ENCODE measurements around the gene MS4A10.
"Not testable (repeated sequence)": the region's sequence is repeated elsewhere in the genome, so short reads cannot be mapped to it uniquely, and the experiment has no call there.

Gene MS4A10

GRCh38 chr11:60788401-60789125 is 3.4 kb downstream of the MS4A10 start:
- DNase-seq = no peak

DNA sequence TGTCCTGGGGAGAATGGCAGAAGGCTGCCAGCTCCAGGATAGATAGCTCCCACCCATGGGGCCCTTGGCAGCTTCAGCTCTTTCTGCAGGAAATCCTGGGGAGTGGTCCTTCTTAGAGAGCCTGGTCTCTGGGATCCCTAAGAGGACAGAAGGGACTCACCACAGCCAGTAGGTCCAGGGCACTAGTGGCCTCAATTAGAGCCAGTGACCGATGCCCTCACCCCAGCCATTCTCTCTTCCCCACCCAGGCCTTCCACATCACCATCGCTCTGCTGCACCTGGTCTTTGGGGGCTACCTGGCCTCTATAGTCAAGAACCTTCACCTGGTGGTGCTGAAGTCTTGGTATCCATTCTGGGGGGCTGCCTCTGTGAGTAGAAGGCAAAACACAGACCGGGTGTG is 5.6 kb downstream of the MS4A10 start:
- no peak for DNase-seq

GRCh38 chr11:60791153-60791933 is 6.2 kb downstream of the MS4A10 start:
- no peak for DNase-seq

DNA sequence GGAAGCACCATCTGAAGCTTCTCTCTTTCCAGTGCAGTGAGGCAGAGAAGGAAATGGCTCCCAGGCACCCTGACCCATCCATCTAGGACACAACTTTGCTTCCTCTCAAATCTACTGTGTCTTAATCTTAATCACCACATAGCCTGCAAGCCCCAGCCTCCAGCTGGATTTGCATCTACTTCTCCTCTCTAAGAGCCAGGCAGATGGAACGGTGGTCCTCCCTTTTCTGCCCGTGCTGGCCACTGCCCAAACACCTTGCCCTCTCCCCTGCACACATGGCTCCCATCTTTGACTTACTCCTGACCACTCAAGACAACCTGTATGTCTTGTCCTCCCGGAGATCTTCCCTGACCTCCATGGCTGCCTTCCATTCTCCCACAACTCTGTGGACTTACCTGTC is 7.4 kb downstream of the MS4A10 start:
- DNase-seq = no peak

- DNase-seq = no peak
Measured at GRCh38 chr11:60795291-60795690, 10.2 kb downstream of the MS4A10 start.

DNA sequence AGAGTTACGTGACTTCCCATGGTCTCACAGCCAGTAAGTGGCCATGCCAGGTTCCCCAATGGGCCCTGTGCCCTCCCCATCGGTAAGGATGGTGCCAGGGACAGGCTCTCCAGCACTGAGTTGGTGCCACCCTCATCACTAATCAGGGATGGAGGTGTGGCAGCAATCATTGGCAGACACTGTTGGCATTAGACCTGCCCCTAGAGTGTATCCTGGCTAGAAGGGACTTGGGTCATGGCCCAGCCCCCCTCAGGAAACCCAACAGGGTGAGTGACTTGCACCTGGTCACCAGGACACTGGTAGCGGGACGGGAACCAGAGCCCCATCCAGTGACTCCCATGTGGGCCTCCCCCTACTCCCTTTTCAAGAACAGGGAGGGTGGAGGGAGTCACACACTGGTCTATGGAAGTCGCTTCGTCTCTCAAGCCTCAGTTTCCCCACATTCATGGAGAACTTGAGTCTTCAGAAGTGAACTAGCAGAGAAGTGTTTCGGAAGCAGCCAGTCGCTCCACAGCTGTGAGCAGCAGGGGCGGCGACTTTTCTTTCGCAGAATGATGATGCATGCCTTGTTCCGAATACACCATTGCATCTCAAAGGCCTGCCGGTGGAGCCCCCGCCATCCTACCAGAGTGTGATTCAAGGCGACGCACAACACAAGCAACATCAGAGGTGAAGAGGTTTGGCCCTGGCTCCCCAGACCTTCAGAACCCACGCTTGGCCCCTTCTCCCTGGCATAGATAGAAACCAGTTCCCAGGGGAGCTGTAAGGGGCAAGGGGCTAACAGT is 12.9 kb downstream of the MS4A10 start:
- DNase-seq = no peak

DNA sequence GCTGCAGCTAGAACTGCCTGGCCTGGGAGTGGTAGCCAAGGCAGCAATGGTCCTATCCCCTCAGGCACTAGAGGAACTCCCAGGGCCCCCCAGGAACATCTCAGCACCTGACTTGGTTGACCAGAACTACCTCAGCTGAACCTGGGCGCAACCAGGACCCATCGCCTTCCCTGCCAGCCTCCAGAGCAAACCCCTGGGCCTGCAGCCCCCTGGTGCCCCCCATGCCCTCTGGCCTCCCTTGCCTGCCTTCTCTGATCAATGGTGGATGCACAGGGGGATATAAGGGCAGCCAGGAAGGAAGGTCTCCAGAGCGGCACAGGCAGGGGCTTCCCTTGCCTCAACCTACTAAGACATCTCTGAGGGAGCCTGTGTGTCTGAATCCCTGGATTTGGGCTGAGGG is 13.5 kb downstream of the MS4A10 start:
- DNase-seq = no peak

DNA sequence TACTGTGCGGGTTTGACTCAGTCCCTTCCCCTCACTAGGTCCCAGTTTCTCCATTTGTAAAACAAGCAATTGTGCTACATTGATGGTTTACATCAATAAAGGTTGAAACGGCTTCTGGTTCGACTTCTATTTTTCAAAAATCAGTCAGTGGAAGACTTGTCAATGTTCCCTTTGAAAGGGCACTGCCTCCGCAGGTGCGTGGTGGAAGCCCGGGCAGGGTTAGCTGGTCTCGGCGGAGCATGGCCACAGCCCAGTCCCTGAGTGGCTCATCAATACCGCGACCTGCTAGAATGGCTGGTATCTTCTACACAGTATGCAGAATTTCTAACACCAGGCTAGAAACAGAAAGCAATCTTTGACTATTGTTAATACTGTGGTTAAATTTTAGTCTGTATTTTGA is 16.1 kb downstream of the MS4A10 start:
- no peak for DNase-seq

DNA sequence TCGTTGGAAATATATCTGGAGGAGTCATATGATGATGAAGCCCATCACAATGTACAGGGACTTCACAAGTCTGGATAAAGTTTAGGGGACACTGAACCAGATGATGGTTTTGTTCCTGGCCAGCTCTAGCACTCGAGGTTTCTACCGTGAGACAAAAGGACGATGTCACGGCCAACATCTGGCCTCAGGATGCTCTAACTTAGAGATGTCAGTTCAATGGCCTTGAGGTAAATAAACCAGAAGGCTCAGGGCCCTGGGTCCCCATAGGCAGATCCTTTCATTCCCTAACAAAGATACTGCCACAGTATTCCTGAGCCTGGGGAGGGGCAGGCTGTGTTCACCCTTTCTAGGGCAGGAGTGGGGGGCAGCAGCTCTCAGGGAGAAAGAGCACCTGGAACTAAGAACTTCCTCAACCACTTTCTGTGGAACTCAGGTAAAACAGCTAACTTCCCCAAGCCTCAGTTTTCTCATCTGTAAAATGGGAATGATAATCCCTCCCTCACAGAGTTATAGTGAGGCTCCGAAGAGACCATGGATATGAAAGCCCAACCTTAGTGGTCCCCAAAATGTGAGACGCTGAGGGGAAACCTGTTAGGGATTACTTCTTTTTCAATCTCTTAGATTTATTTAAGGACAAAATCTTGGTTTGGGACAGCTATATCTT is 18.3 kb downstream of the MS4A10 start:
- DNase-seq = no peak

DNA sequence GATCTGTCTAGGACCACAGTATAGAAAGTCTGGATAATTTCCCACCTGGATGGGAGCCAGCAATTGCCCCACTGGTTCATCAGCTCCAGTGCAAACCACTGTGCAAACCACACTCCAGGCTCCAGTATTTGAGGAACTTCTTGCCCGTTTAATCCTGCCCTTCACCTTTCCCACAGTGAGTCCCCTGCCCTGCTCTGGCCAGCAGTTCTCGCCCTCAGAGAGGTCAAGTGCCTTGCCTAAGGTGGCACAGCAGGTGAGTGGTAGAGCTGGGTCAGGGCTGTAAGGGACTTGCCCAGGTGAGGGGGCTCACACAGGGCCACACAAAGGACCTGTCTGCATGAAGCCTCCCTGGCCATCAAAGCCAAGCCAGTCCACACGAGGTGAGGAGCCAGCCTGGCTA is 24.1 kb downstream of the MS4A10 start:
- DNase-seq = peak in 1 of 4 experiments; percentile 29

DNA sequence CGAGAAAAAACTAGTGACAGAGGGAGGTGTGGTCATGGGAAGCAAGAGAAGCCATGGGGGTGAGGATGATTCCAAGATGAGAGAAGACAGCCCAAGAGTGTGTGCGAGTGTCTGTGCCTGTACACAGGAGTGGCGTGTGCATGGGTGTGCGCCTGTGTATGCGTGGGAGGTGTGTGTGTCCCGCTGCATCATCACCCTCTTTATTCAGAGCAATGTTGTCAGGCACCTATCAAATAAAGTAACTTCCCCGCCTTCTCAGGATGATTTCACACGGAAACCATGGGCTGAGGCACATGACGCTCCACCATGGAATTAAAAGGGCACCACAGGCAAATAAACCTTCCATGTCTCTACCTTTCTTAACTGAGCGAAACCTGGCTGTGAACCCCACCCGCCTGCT is 24.6 kb downstream of the MS4A10 start:
- no peak for DNase-seq

- no peak for DNase-seq
Measured at GRCh38 chr11:60810151-60810550, 25.0 kb downstream of the MS4A10 start.

DNA sequence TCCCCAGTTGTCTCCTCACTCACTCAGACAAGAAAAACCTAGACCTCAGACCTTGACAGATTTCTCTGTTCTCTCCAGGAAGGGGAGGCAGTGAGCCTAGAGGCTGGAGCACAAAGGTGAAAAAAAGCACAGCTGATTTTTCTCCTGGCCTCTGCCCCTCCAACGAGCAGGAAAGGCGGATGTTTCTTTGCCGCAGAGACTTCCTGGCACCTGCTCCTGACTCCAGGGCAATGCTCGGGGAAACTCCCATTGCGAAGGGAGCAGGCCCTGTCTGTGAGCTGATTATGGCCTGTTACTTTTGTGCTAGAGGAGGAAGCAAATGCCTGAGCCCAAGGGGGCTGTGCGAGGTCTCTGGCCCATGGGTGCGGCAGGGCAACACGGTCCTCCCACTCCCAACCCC is 25.4 kb downstream of the MS4A10 start:
- peak in 3 of 4 experiments; percentile 11 to 18 (median 17) for DNase-seq

- peak; percentile 33 to 59 (median 52) for DNase-seq
Measured at GRCh38 chr11:60813324-60813723, 28.2 kb downstream of the MS4A10 start.

- DNase-seq = no peak
Measured at GRCh38 chr11:60814112-60814511, 29.0 kb downstream of the MS4A10 start.

DNA sequence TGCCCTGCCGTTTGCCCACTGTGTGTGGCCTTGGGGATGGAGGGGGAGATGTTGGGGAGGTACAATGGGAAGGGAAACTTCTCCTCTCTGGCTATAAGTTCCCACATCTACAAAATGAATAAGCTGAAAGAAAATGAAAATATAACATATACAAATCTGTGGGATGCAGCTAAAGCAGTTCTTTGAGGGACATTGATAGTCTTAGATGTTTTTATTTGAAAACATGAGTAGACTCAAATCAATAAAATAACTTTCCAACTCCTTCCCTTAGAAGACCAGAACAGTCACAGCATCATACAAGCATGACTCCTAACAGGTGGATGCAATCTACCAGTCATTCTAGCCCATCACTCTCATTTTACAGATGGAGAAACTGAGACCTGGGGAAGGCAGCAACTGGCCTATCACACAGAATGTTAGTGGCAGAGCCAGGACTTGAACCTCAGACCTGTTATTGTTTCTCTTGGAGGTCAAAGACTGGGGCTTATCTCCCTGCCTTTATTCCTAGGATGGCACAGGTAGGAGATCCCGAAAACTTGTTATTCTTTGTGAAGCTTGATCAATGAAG is 31.5 kb downstream of the MS4A10 start:
- no peak for DNase-seq

DNA sequence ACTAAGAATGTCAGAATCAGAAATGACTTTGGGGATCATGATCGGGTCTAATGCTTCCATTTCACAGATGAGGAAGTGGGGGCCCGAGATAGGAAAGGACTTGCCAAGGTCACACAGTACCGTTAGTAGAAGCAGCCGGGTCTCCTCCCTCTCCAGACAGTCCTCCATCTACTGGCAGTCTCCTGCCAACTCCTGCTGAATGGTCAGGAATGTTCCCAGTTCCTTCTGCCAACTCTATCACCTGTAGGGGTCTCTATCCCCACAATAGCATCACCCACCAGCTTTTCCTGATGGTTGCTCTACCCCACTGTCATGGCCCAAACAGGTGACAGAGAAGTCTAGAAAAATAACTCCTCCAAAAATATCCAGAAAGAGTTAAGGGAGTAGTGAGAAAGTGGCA is 32.9 kb downstream of the MS4A10 start:
- no peak for DNase-seq

DNA sequence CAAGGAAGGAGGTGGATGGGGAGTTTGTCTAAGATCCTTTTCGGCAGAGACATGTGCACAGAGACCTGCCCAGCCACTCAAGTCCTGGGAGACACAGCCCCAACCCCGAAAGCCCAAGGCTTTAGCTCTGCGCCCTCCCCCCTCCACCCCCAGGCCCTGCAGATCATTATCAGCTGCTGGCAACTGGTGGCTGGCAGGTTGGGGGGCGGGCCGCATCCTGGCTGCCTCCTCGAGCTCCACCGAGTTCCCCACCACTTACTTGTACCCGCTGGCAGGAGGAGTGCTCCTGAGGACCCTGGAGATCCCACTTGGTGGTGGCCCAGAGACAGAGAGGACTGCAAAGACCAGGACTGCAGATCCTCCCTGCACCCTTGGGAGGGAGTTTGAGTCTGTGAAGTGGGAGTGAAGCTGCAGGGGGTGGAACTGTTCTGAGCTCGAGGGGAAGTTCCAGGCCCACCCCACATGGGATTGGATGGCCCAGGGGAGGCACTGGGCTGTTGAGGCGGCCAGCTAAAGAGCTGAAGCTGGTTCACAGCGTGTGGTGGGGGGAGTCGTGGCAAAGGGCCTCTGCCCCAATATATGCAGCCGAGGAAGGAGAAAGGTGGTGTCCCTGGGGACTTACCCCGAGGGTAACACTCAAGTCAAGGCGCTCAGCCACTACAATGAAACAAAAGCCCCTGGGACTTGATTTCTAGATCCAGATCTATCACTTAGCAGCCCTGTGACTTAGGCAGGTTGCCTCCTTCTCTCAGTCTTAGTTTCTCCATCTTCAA is 36.9 kb downstream of the MS4A10 start:
- no peak for DNase-seq

GRCh38 chr11:60823745-60824306 is 38.7 kb downstream of the MS4A10 start:
- not testable (repeated sequence) for DNase-seq

GRCh38 chr11:60825118-60825517 is 40.0 kb downstream of the MS4A10 start:
- DNase-seq = no peak

DNA sequence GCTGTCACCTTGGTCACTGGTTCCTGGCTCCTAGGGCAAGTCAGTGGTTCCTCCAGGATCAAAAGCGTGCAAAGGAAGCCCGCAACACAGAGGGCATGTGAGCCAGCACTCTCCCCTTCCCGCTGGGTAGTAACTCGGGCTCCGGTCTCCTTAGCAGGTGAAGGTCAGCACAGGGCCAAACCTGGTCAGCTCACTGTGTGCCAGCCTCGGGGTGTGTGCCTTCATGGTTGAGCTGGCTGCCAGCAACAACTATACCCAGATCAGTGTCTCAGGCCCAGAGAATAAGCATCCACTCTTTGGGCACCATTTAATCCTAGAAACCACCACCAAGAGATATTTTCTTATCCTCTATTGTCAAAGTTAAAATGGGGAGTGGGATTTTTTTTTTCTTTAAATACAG is 40.7 kb downstream of the MS4A10 start:
- no peak for DNase-seq

Measured in suppressor macrophage (primary cell).